HG03045 (cell line): ENCODE data around the gene PIEZO1.

Experiments used
- ATAC-seq: cut with Tn5 transposase; IDR thresholded peaks from one replicate; pipeline ENCODE4 v1.9.1; 2021; ENCODE audit warnings: mild to moderate bottlenecking, moderate library complexity; ENCODE audit not compliant: unreplicated experiment

The PIEZO1 gene

GRCh38 chr16:88738151-88739084 lies 46.6 kb downstream of the PIEZO1 start:
- no peak for ATAC-seq

- no peak for ATAC-seq
These were observed 47.5 kb downstream of the PIEZO1 start for GRCh38 chr16:88737298-88738150.

- ATAC-seq: no peak
These were observed 48.5 kb downstream of the PIEZO1 start for GRCh38 chr16:88736496-88736895.

- ATAC-seq: no peak
These were observed 48.9 kb downstream of the PIEZO1 start for GRCh38 chr16:88736088-88736487.

GRCh38 chr16:88735616-88736015 lies 49.4 kb downstream of the PIEZO1 start:
- ATAC-seq: no peak

- ATAC-seq: no peak
These were observed 49.9 kb downstream of the PIEZO1 start for GRCh38 chr16:88735121-88735520.

GRCh38 chr16:88734361-88734728 lies 50.7 kb downstream of the PIEZO1 start:
- ATAC-seq: no peak

GRCh38 chr16:88733630-88734360 lies 51.2 kb downstream of the PIEZO1 start:
- ATAC-seq: no peak

- no peak for ATAC-seq
These were observed 52.1 kb downstream of the PIEZO1 start for GRCh38 chr16:88732961-88733294.

GRCh38 chr16:88732172-88732960 lies 52.7 kb downstream of the PIEZO1 start:
- ATAC-seq: no peak

GRCh38 chr16:88731699-88732098 lies 53.3 kb downstream of the PIEZO1 start:
- ATAC-seq: no peak

- ATAC-seq: no peak
These were observed 54.1 kb downstream of the PIEZO1 start for GRCh38 chr16:88730632-88731607.

- ATAC-seq: no peak
These were observed 57.1 kb downstream of the PIEZO1 start for GRCh38 chr16:88727871-88728270.

GRCh38 chr16:88726981-88727380 lies 58.0 kb downstream of the PIEZO1 start:
- ATAC-seq: no peak

GRCh38 chr16:88726408-88726749 lies 58.6 kb downstream of the PIEZO1 start:
- no peak for ATAC-seq

GRCh38 chr16:88725609-88726407 lies 59.2 kb downstream of the PIEZO1 start:
- ATAC-seq: no peak

GRCh38 chr16:88724855-88725555 lies 60.0 kb downstream of the PIEZO1 start:
- no peak for ATAC-seq

GRCh38 chr16:88723911-88724310 lies 61.1 kb downstream of the PIEZO1 start:
- ATAC-seq: no peak
